WERI-Rb-1 (cell line): Measurements from ENCODE around the gene SHE.

Experiments used
- DNase-seq: peaks from one replicate; pipeline ENCODE4 v3.0.0-alpha.2; 2020
- H3K27ac ChIP-seq: fragments of 250-450 bp; sonication (Bioruptor Pico); 2 replicates; pipeline ENCODE4 v1.5.1; 2020; ENCODE audit warnings: mild to moderate bottlenecking, moderate library complexity
- H3K27me3 ChIP-seq: fragments of 250-450 bp; sonication (Bioruptor Pico); 2 replicates; pipeline ENCODE4 v1.5.1; 2021; ENCODE audit warnings: mild to moderate bottlenecking, low read depth, moderate library complexity; ENCODE audit not compliant: insufficient read depth, severe bottlenecking
- H3K36me3 ChIP-seq: fragments of 250-450 bp; sonication (Bioruptor Pico); 2 replicates; pipeline ENCODE4 v1.5.1; 2020; ENCODE audit warnings: mild to moderate bottlenecking, moderate library complexity
- H3K4me3 ChIP-seq: 2 replicates; pipeline ENCODE4 v1.5.1; 2011; ENCODE audit warnings: low read depth, mild to moderate bottlenecking, control low read depth, low read length
- H3K9me3 ChIP-seq: fragments of 250-450 bp; sonication (Bioruptor Pico); 2 replicates; pipeline ENCODE4 v1.5.1; 2021; ENCODE audit warnings: mild to moderate bottlenecking, moderate library complexity; ENCODE audit not compliant: severe bottlenecking
- TF ChIP-seq, protein P1 (sequence below): IDR thresholded peaks from 2 replicates; pipeline ENCODE4 v1.5.1; 2011; ENCODE audit warnings: low read depth, mild to moderate bottlenecking, control low read depth, inconsistent platforms, low read length

SHE gene

DNA sequence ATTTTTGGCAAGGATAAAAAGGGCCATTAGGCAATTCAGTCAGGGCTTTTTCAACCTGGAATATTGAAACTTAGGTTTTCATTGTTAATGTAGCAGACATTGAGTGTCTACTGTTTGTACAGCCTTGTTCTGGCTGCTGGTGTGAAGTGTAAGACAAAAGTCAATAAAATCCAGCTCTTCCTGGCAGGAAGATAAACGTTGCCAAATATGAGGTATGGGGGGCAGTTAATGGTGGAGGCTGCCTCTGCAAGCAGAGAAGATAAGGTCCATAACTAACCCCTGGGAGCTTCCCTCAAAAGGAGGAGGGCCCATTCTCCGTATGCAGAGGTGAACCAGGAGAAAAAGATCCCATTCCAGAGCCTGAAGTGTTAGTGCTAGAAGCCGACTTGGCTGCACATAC is 19.5 kb upstream of the SHE start:
- H3K4me3 ChIP-seq = no peak overlapping the region
- TF ChIP-seq, protein P1, sequence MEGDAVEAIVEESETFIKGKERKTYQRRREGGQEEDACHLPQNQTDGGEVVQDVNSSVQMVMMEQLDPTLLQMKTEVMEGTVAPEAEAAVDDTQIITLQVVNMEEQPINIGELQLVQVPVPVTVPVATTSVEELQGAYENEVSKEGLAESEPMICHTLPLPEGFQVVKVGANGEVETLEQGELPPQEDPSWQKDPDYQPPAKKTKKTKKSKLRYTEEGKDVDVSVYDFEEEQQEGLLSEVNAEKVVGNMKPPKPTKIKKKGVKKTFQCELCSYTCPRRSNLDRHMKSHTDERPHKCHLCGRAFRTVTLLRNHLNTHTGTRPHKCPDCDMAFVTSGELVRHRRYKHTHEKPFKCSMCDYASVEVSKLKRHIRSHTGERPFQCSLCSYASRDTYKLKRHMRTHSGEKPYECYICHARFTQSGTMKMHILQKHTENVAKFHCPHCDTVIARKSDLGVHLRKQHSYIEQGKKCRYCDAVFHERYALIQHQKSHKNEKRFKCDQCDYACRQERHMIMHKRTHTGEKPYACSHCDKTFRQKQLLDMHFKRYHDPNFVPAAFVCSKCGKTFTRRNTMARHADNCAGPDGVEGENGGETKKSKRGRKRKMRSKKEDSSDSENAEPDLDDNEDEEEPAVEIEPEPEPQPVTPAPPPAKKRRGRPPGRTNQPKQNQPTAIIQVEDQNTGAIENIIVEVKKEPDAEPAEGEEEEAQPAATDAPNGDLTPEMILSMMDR = no peak
- peaks cover 8% of the 10 kb centered on the region for H3K9me3 ChIP-seq
- H3K36me3 ChIP-seq = no peaks in the 10 kb centered on the region
- peaks cover 76% of the 10 kb centered on the region for H3K27me3 ChIP-seq
- DNase-seq = no peak
- no peak overlapping the region for H3K27ac ChIP-seq

DNA sequence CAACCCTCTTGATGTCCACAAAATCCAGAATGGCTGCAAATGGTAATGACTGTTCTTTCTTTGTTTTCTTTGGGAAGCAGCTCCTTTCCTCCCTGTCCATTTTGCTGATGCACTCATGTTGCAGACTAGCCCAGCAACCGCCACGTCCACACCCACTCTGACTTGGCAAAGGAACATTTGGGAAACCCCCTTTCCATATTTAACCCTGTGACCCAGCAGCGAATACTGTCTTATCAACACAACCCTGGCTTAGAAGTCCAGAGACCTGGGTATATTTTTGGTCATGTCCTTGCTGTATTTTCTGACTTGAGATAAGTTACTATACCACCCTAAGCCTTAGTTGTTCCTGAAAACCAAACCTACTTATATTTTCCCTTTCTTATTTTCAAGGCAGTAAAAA is 18.1 kb upstream of the SHE start:
- peaks cover 66% of the 10 kb centered on the region for H3K27me3 ChIP-seq
- no peaks in the 10 kb centered on the region for H3K36me3 ChIP-seq
- H3K27ac ChIP-seq = no peak overlapping the region
- TF ChIP-seq, protein P1 = no peak
- H3K9me3 ChIP-seq = peaks cover 8% of the 10 kb centered on the region
- no peak for DNase-seq
- no peak overlapping the region for H3K4me3 ChIP-seq

DNA sequence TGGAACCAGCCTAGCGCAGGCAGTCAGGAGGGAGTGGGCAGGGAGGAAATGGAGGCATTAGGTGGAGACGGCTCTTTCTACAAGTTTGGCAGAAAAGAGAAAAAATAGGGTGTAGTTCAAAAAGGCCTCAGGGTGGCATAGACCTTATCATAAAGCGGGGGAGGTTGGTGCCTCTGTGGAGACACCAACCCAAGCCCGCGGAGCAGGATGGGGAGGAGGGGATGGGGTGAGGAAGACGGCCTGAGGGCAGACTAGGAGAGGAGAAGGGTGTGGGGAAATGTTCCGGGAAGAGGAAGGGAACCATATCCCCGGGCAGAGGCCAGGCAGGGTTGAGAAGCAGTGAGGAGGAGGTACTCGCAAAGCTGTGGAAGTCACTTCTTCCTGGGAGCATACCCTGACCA is 17.4 kb upstream of the SHE start:
- Histone ChIP-seq H3K4me3 (no peak overlapping the region), H3K9me3 (peaks cover 8% of the 10 kb centered on the region), H3K27ac (no peak overlapping the region), H3K36me3 (no peaks in the 10 kb centered on the region), H3K27me3 (peaks cover 60% of the 10 kb centered on the region)
- no peak for DNase-seq
- TF ChIP-seq, protein P1 = no peak

DNA sequence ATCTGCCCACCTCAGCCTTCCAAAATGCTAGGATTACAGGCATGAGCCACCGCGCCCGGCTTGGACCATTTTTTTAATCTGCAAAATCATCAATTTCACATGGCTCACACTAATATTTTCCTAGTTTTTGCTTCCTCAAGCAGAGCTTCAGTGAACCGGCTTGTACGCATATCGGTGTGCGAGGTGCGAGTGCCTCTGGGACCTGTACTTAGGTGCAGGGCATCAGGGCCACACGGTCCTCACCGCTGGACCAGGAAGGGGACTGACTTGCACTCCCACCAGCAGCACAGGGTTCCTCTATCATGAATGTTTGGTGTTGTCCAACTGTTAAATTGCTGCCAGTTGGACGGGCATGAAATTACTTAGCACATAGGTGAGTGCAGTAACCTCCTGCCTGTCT is 15.4 kb upstream of the SHE start:
- Histone ChIP-seq H3K27me3 (peaks cover 55% of the 10 kb centered on the region), H3K27ac (no peak overlapping the region), H3K9me3 (no peaks in the 10 kb centered on the region), H3K4me3 (no peak overlapping the region), H3K36me3 (no peaks in the 10 kb centered on the region)
- TF ChIP-seq, protein P1 = no peak
- DNase-seq = no peak

DNA sequence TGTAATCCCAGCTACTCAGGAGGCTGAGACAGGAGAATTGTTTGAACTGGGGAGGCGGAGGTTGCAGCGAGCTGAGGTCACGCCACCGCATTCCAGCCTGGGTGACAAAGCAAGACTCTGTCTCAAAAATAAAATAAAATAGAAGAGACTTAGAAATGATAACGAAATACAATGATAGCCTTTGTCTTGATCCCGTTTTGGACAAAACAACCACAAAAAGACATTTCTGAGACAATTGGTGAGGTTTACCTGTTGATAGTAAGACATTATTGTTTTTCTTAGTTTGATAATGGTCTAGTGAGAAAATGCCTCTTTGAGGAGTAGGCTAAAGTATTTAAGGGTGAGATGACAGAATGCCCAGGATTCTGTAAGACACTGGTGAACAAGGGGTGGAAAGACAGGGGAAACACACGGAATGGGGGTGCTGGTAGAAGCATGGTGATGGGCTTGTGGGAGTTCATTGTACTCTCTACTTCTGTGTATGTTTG is 11.9 kb upstream of the SHE start:
- no peak for DNase-seq
- H3K27ac ChIP-seq = no peak overlapping the region
- peaks cover 2% of the 10 kb centered on the region for H3K9me3 ChIP-seq
- H3K27me3 ChIP-seq = peaks cover 53% of the 10 kb centered on the region
- TF ChIP-seq, protein P1 = no peak
- no peak overlapping the region for H3K4me3 ChIP-seq
- no peaks in the 10 kb centered on the region for H3K36me3 ChIP-seq

DNA sequence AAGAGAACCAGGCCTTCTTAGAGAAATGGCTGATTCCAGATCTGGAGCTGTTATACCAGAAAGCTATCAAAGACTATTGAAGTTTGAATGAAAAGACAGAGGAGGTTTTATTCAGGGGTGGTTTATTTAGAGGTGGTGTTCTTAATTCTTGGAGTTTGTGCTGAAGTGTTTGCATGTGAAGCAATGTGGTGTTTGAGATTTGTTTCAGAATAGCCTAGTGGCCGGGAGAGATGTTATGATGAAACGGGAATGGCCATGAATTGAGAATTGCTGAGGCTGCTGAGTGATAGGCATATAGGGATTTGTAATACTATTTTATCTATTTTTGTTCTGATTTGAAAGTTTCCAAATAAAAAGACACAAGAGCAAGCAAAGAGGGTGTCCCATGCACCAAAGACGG is 10.5 kb upstream of the SHE start:
- no peak overlapping the region for H3K4me3 ChIP-seq
- peaks cover 2% of the 10 kb centered on the region for H3K9me3 ChIP-seq
- H3K27ac ChIP-seq = no peak overlapping the region
- peaks cover 60% of the 10 kb centered on the region for H3K27me3 ChIP-seq
- no peak for DNase-seq
- H3K36me3 ChIP-seq = no peaks in the 10 kb centered on the region
- TF ChIP-seq, protein P1 = no peak
